Upper lobe of left lung (tissue), 4 donors: ENCODE data around the gene RECQL5.

Experiments
- POLR2A ChIP-seq, 4 donors: fragments of 450-650 bp; IDR thresholded peaks; one replicate each; pipeline ENCODE4 v1.5.1; 2016 to 2017; ENCODE audit warnings: antibody characterized with exemption in 4 of 4, mild to moderate bottlenecking in 2 of 4
- POLR2AphosphoS5 ChIP-seq, 2 donors: sonication (generic); formaldehyde crosslinking; IDR thresholded peaks; one replicate each; pipeline ENCODE4 v1.5.1; 2017; ENCODE audit warnings: antibody characterized with exemption in 2 of 2

DNA sequence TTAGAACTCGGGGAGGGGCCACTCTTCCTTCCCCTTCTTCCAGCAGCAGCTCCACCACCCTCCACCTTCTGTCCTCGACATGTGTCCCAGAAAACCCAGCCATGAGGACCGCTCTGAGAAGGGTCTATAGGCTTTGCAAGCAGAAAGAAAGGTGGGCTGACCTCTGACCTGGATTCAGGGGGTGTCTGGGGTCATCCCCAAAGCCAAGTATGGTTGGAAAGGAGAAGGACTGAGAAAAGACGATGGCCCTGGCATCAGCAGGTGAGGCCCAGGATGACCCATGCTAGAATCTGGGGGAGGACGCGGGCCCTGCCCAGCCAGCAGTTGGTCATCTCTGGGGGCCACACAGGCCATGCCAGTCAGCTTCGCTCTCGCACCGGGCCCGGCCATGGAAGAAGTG lies 39.9 kb downstream of the RECQL5 start:
- no peak for TF ChIP-seq POLR2A (IDR thresholded peaks at IDR 0.05)
- no peak for TF ChIP-seq POLR2AphosphoS5 (IDR thresholded peaks at IDR 0.05)
